GM21423 (cell line): ENCODE measurements around the gene NLK.
"Not testable (repeated sequence)": the region's sequence is repeated elsewhere in the genome, so short reads cannot be mapped to it uniquely, and the experiment has no call there.

Experiments
- ATAC-seq: cut with Tn5 transposase; IDR thresholded peaks from one replicate; pipeline ENCODE4 v1.9.1; 2021; ENCODE audit warnings: mild to moderate bottlenecking, moderate library complexity; ENCODE audit not compliant: unreplicated experiment

Gene NLK

GRCh38 chr17:28227316-28228108, 185.0 kb downstream of the NLK start:
- ATAC-seq, result no peak

GRCh38 chr17:28228109-28228840, 185.8 kb downstream of the NLK start:
- ATAC-seq, result no peak

DNA sequence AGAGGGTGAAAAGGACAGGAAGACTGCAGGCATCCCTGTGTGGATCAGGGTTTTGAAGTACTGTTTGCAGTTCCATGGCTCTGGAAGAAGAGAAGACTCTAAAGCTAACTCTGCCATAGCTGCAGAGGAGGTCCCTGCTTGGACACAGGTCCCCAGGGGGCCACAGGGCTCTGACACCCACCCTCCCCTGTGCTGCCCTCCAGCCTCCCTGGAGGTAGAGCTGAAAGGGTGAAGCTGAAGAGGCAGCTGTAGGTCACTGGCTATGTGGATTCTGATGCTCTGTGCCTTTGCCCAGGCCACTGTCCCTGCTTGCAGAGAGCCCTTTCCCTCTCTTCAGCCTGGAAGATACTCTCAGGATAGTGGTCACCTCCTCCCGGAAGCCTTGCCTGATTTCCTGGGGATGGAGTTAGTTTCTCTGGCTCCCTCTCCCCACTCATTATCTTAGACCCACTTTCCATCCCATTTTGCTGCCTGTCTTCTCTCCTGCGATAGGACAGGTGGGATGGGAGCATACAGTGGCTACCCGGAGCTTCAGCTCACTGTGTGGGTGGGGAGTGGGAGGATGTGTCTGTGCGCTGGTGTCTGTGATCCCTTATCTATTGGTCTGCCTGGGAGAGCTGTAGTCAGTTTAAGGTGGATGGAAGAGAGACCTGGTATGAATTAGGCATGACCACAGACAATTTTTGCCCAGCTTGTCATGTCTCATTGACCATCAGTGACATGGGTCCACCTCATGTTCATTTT, 186.7 kb downstream of the NLK start:
- no peak for ATAC-seq

GRCh38 chr17:28230011-28230410, 187.5 kb downstream of the NLK start:
- ATAC-seq, result no peak

GRCh38 chr17:28230607-28231006, 188.1 kb downstream of the NLK start:
- ATAC-seq, result not testable (repeated sequence)

DNA sequence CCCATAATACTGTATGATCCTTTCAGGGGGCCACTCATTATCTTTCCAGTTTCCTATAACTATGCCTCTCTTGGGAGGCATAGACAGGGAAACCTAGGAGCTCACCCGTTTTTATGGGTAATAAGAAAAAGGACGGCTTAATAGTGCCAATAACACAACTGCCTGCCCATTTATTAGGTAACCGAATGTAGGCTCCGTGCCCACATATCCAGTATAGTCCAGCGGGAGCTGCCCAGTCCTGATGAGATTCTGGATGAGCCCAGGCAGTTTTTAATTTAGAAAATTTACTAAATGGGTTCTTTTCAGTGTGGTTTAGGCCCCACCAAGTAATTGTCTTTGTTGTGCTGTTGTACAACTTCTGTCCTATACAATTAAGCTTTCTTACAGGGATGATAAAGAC, 189.1 kb downstream of the NLK start:
- not testable (repeated sequence) for ATAC-seq

DNA sequence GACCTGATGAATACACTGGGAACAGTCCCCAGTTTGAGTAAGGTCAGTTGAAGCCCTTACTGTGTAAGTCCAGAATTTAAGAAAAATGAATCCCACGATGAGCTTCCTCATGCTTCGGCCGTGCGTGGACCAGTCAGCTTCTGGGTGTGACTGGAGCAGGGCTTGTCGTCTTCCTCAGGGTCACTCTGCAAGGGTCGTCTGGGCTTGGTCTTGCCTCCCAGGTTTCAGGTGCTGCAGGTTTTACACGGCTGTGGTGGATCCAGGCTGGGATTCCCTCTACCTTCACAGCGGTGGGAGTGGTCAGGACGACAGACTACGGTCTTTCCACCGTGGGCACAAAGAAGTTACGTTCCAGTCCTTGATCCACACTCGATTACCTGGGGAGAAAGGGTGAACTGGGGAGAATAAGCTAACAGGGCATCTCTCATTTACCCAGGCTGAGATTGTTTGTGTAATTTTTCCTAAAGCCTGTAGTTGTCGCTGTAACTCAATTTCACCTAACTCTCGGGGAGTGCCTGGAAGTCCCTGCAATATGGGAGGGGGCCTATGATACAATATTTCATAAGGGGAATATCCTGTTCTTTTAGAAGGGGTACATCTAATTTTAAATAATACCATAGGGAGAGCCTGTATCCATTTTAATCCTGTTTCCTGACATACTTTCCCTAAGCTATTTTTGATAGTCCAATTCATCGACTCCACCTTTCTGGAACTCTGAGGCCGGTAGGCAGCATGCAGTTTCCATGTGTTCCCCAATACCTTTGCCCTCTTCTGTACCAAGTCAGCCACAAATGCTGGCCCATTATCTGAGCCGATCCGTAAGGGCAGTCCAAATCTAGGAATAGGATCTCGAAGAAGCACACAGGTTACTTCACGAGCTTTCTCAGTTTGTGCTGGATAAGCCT, 190.7 kb downstream of the NLK start:
- not testable (repeated sequence) for ATAC-seq

DNA sequence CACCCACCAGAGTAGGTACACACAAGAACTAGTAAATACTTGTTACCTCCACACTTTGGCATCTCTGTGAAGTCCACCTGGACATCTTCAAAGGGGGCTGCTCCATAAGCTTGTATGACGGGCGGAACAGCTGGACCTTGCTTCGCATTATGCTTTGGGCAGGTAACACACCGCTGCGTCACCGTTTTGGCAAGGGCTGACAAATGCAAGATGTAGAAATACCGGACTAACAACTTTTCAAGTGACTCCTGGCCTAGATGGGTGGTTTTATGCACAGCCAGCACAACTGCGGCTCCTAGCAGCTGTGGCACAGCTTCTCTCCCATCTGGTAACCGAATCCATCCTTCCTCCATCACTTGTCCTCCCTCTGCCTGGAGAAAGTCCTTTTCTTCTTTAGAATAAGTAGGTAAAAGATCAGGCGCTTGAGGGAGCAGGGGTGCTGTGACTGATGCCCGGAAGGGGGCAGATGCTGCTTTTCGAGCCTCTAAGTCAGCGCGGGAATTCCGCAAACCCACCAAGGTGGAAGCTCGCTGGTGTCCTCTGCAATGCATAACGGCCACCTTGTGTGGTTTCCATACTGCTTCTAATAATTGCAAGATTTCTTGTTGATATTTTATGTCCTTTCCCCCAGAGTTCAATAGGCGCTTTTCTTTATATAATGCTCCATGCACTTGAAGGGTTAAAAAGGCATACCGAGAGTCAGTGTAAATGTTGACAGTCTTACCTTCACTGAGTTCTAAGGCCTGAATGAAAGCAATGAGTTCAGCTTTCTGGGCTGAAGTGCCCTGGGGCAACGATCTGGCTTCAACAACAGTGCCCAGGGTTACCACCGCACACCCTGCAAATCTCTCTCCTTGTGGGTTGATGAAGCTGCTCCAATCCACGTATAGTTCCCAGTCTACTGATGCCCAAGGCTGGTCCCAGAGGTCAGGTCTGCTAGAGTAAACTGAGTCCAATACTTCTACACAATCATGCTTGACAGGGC, 191.7 kb downstream of the NLK start:
- not testable (repeated sequence) for ATAC-seq

DNA sequence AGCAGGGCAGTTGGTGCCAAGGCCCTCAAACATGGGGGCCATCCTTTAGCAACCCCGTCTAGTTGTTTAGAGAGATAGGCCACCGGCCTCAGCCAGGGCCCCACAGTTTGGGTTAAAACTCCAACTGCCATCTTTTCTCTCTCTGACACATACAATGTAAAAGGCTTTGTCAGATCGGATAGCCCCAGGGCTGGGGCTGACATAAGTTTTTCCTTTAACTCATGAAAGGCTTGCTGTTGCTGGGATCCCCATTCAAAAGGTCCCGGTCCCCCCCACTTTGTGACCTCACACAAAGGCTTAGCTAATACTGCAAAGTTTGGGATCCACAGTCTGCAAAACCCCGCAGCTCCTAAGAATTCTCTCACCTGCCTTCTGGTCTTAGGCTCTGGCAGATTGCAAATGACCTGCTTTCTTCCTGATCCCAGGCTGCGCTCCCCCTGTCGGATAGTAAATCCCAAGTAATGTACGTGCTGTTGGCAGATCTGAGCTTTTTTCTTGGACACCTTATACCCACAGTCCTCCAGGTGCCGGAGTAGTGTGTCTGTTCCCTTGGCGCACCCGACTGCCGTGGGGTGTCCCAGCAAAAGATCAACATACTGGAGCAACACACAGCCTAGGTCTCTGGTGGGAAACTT, 192.7 kb downstream of the NLK start:
- ATAC-seq, result not testable (repeated sequence)

DNA sequence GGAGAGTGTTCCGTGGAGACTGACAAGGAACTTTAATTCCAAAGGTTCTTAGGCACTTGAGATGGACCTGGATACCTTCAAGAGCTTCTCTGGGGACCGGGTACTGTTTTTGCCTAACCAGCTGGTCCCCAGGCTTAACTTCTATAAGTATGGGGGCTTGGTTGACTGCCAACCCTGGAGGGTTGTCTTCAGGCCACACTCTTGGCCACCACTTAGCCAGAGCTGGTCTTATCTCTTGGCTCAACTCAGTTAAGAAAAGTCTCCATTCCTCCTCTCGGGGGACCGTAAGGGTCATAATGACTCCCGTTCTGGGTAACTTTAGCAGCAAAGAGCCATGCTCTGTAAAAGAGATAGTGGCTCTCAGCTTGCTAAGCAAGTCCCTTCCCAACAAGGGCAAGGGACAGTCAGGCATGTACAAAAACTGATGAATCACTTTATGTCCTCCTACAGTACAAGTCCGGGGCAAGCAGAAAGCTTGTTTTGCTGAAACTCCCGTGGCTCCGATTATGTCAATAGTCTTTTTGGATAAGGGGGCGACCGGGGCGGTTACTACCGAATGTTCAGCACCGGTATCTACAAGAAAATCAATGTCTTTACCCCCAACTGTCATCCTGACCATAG, 193.7 kb downstream of the NLK start:
- ATAC-seq, result not testable (repeated sequence)

DNA sequence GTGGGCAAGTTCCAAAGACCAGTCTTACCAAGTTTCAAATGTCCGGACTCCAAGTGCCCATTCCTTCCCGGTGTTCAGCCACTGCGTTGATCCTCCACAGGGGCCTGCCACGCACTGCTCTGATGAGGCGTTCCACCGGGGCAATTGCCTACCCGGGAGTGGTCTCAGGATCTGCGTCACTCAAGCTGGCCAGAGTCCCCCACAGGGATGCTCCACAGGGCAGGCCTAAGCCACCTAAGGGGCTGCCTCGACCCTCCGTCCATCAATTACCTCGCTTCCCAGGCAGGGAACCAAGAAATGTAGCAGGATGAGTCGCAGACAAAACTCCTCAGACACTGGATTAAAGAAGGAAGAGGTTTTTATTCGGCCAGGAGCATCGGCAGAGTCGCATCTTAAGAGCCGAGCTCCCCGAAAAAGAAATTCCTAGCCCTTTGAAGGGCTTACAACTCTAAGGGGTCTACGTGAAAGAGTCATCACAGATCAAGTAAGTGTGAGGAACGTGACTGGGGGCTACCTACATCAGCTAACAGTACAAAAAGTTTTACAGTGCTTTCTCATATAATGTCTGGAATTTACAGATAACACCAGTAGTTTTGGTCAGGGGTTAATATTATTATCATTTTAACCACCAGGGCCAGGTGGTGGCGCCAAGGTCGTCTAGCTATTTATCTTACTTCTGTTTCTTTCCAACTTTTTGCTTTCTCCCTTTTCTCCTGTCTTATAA, 196.2 kb downstream of the NLK start:
- not testable (repeated sequence) for ATAC-seq

DNA sequence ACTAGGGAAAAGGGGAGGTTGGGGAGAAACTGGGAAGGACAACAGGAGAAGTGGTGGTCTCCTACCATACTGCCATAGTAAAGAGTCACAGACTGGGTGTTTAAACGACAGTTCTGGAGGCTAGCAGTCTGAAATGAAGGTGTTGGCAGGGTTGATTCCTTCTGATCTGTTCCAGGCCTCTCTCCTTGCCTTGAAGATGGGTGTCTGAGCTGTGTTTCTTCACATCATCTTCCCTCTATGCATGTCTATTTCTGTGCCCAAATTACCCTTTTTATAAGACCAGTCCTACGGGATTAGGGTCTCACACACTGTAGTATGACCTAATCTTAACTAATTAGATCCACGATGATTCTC, 196.8 kb downstream of the NLK start:
- no peak for ATAC-seq

DNA sequence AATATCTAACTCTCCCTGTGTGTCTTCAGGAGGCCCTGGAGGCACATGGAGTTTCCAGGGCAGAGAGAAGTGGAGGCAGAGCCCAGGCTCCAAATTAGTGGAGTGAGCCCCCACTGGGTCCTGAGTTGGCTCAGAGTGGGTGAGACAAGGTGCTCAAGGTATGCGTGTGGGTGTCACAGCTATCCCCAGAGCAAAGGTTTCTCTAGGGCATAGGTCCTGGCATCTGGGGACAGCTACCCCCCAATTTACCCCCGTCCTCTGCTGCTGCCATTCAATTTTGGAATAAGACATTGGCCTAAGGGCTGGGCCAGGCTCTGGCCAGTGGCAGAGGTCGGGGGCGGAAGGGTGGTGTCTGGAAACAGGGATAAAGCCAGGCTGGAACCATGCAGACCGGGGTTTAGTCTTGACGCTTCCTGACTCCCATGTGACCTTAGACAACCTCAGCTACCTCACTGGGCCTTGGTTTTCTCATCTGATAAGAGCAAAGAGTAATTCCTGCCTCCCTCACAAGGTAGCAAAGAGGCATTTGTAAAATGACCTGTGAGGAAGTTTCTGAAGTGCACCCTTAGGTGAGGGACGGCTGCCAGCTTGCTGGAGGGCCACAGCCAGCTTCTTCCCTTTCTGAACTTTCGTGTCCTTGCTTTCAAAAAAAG, 198.3 kb downstream of the NLK start:
- ATAC-seq, result no peak

DNA sequence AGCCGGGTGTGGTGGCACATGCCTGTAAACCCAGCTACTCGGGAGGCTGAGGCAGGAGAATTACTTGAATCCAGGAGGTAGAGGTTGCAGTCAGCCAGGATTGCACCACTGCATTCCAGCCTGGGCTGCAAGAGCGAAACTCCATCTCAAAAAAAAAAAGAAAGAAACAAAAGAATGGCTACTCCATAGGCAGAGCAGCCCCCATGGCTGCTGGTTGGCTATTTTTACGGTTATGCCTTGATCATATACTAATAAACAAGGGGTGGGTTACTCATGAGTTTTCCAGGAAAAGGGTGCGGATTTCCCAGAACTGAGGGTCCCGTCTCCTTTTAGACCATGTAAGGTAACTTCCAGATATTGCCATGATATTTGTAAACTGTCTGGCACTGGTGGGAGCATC, 200.3 kb downstream of the NLK start:
- no peak for ATAC-seq

DNA sequence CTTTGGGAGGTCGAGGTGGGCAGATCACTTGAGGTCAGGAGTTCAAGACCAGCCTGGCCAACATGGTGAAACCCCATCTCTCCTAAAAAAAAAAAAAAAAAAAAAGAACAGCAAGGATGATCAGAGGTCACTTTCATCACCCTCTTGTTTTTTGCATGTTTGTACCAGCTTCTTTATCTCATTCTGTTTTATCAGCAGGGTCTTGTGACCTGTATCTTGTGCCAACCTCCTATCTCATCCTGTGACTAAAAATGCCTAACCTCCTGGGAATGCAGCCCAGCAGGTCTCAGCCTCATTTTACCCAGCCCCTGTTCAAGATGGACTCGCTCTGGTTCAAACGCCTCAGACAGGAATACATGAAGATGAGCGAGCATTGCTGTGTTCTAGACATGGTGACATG, 200.8 kb downstream of the NLK start:
- not testable (repeated sequence) for ATAC-seq

- no peak for ATAC-seq
These were observed 202.0 kb downstream of the NLK start for GRCh38 chr17:28244446-28244845.
